Epithelial cell of esophagus (primary cell): ENCODE results near the gene TMEM171.
A peak's percentile ranks its signal among the peaks of the same experiment; 100 is the strongest.

ENCODE experiments used
- DNase-seq: peaks from one replicate; pipeline ENCODE4 v3.0.0; 2010; ENCODE audit warnings: low read depth
- H3K4me3 ChIP-seq: 2 replicates; pipeline ENCODE4 v1.5.1; 2011; ENCODE audit warnings: mild to moderate bottlenecking, low read length, control low read depth
- CTCF ChIP-seq: IDR thresholded peaks from 2 replicates; pipeline ENCODE4 v1.5.1; 2011; ENCODE audit warnings: low read depth, mild to moderate bottlenecking, low read length, control low read depth, inconsistent platforms; ENCODE audit not compliant: insufficient read depth; ENCODE audit errors: missing control alignments

TMEM171 gene

GRCh38 chr5:73154208-73155006 lies 34.0 kb downstream of the TMEM171 start:
- DNase-seq: no peak
- no peak overlapping the region for H3K4me3 ChIP-seq
- no peak for TF ChIP-seq CTCF

- TF ChIP-seq CTCF: no peak
- DNase-seq: no peak
- H3K4me3 ChIP-seq: no peak overlapping the region
Measured at GRCh38 chr5:73155271-73156222, 35.2 kb downstream of the TMEM171 start.

GRCh38 chr5:73157414-73158303 lies 37.3 kb downstream of the TMEM171 start:
- H3K4me3 ChIP-seq: no peak overlapping the region
- TF ChIP-seq CTCF: no peak
- no peak for DNase-seq

- TF ChIP-seq CTCF: no peak
- H3K4me3 ChIP-seq: no peak overlapping the region
- peak; percentile 56 for DNase-seq
Measured at GRCh38 chr5:73158313-73158712, 37.9 kb downstream of the TMEM171 start.

GRCh38 chr5:73160239-73160671 lies 39.9 kb downstream of the TMEM171 start:
- DNase-seq: no peak
- TF ChIP-seq CTCF: no peak
- no peak overlapping the region for H3K4me3 ChIP-seq

GRCh38 chr5:73170522-73170921 lies 50.1 kb downstream of the TMEM171 start:
- no peak overlapping the region for H3K4me3 ChIP-seq
- TF ChIP-seq CTCF: peak; percentile 57
- peak; percentile 43 for DNase-seq
